Neuronal stem cell (in vitro differentiated cells): ENCODE measurements around the gene BTNL9.
A peak's percentile ranks its signal among the peaks of the same experiment; 100 is the strongest.

Experiments
- DNase-seq: peaks from one replicate; pipeline ENCODE4 v3.0.0-alpha.2; 2013; ENCODE audit warnings: low spot score
- H2AFZ ChIP-seq: one replicate; pipeline ENCODE4 v1.6.1; 2013; ENCODE audit warnings: mild to moderate bottlenecking, low read length, inconsistent platforms
- H2AK5ac ChIP-seq: 2 replicates; pipeline ENCODE4 v1.6.1; 2013; ENCODE audit warnings: low read depth, mild to moderate bottlenecking, inconsistent platforms, low read length, moderate library complexity, mixed read lengths
- H2BK120ac ChIP-seq: 2 replicates; pipeline ENCODE4 v1.6.1; 2013; ENCODE audit warnings: low read depth, mild to moderate bottlenecking, inconsistent platforms, low read length, moderate library complexity, mixed read lengths
- H2BK12ac ChIP-seq: one replicate; pipeline ENCODE4 v1.6.1; 2013; ENCODE audit warnings: low read length, inconsistent platforms
- H2BK15ac ChIP-seq: 2 replicates; pipeline ENCODE4 v1.6.1; 2013; ENCODE audit warnings: mild to moderate bottlenecking, low read length, inconsistent platforms, mixed read lengths
- H2BK5ac ChIP-seq: one replicate; pipeline ENCODE4 v1.6.1; 2013; ENCODE audit warnings: inconsistent platforms, mild to moderate bottlenecking, low read length, moderate library complexity
- H3K14ac ChIP-seq: one replicate; pipeline ENCODE4 v1.6.1; 2013; ENCODE audit warnings: low read length, inconsistent platforms
- H3K18ac ChIP-seq: 2 replicates; pipeline ENCODE4 v1.6.1; 2013; ENCODE audit warnings: low read length, inconsistent platforms
- H3K23ac ChIP-seq: 2 replicates; pipeline ENCODE4 v1.6.1; 2013; ENCODE audit warnings: low read depth, mild to moderate bottlenecking, mixed read lengths, low read length, inconsistent platforms; ENCODE audit not compliant: poor library complexity
- H3K27ac ChIP-seq: replicated peaks from 3 replicates; pipeline ENCODE4 v1.5.1; 2013; ENCODE audit warnings: low read length, inconsistent platforms
- H3K27me3 ChIP-seq, 3 experiments: 2 replicates each; pipeline ENCODE4 v1.6.1; 2013; ENCODE audit warnings: low read length in 3 of 3, mild to moderate bottlenecking in 2 of 3, inconsistent platforms in 1 of 3, low read depth in 1 of 3, mixed read lengths in 1 of 3, moderate library complexity in 1 of 3; ENCODE audit not compliant: control insufficient read depth in 3 of 3, insufficient read depth in 3 of 3
- H3K36me3 ChIP-seq, 2 donors: replicated peaks in 1 of 2; 2 replicates each; pipeline ENCODE4 v1.6.1; 2013; ENCODE audit warnings: low read length in 2 of 2; ENCODE audit not compliant: control insufficient read depth in 2 of 2, insufficient read depth in 2 of 2
- H3K4ac ChIP-seq: 2 replicates; pipeline ENCODE4 v1.6.1; 2013; ENCODE audit warnings: inconsistent platforms, mild to moderate bottlenecking, low read length, moderate library complexity
- H3K4me1 ChIP-seq, 2 donors: 1 replicate in 1 of 2; 2 replicates in 1 of 2; pipeline ENCODE4 v1.6.1; 2013; ENCODE audit warnings: low read length in 2 of 2, low read depth in 1 of 2; ENCODE audit not compliant: control insufficient read depth in 2 of 2, insufficient read depth in 1 of 2
- H3K4me2 ChIP-seq: one replicate; pipeline ENCODE4 v1.6.1; 2013; ENCODE audit warnings: mild to moderate bottlenecking, low read length, inconsistent platforms; ENCODE audit not compliant: insufficient read depth, poor library complexity, severe bottlenecking
- H3K4me3 ChIP-seq, 2 donors: 2 replicates each; pipeline ENCODE4 v1.5.1; 2013; ENCODE audit warnings: low read length in 2 of 2, mild to moderate bottlenecking in 2 of 2, inconsistent platforms in 1 of 2, moderate library complexity in 1 of 2
- H3K79me1 ChIP-seq: one replicate; pipeline ENCODE4 v1.6.1; 2013; ENCODE audit warnings: low read depth, mild to moderate bottlenecking, inconsistent platforms, low read length, moderate library complexity
- H3K9ac ChIP-seq: one replicate; pipeline ENCODE4 v1.6.1; 2013; ENCODE audit warnings: mild to moderate bottlenecking, low read depth, low read length, inconsistent platforms; ENCODE audit not compliant: poor library complexity
- H3K9me3 ChIP-seq, 2 donors: replicated peaks in 1 of 2; 2 replicates each; pipeline versions ENCODE3 to v1.6.1; 2013; ENCODE audit warnings: low read length in 2 of 2, mild to moderate bottlenecking in 2 of 2, inconsistent platforms in 1 of 2, low read depth in 1 of 2, mixed read lengths in 1 of 2, moderate library complexity in 1 of 2; ENCODE audit not compliant: control insufficient read depth in 2 of 2, insufficient read depth in 1 of 2
- H4K8ac ChIP-seq: one replicate; pipeline ENCODE4 v1.6.1; 2013; ENCODE audit warnings: low read depth, mild to moderate bottlenecking, inconsistent platforms, low read length, moderate library complexity
- H4K91ac ChIP-seq: one replicate; pipeline ENCODE4 v1.6.1; 2013; ENCODE audit warnings: low read length, low read depth, mild to moderate bottlenecking, inconsistent platforms; ENCODE audit not compliant: poor library complexity
- whole genome bisulfite sequencing, 2 donors: extraction: QIAGEN DNeasy Blood & Tissue Kit; methylation state at CpG; one replicate each; pipeline ENCODE4 v1.1.7; 2013; ENCODE audit warnings: missing lambda C conversion rate in 2 of 2, mixed read lengths in 1 of 2; ENCODE audit not compliant: insufficient read length in 2 of 2, insufficient replicate concordance in 1 of 2; ENCODE audit errors: extremely low coverage in 2 of 2; 5-methylcytosine and 5-hydroxymethylcytosine counted together

BTNL9 gene

GRCh38 chr5:181098762-181099601 lies 58.9 kb downstream of the BTNL9 start:
- Histone ChIP-seq H3K9me3 (peaks cover 2 to 5% of the 10 kb centered on the region in 2 donors), H3K27ac (no peak overlapping the region), H2BK5ac (no peak overlapping the region), H3K36me3 (no peaks in the 10 kb centered on the region), H3K4me3 (no peak overlapping the region), H2AFZ (no peak overlapping the region), H4K8ac (no peak overlapping the region), H2BK15ac (no peak overlapping the region), H2AK5ac (no peak overlapping the region), H3K4me1 (no peaks in the 10 kb centered on the region), H3K18ac (peak overlapping the region; percentile 3), H4K91ac (no peak overlapping the region), H3K23ac (peak overlapping the region; percentile 85), H3K79me1 (no peaks in the 10 kb centered on the region), H2BK12ac (no peak overlapping the region), H3K27me3 (peaks cover 13 to 21% (median 20%) of the 10 kb centered on the region in 3 experiments), H3K14ac (no peak overlapping the region), H2BK120ac (no peak overlapping the region), H3K4me2 (peak overlapping the region; percentile 31), H3K9ac (no peak overlapping the region), H3K4ac (no peak overlapping the region)
- no peak for DNase-seq
- WGBS, 2 donors: no CpG with 5 or more reads among the region's 22 CpGs

- Histone ChIP-seq H2BK5ac (no peak overlapping the region), H3K27me3 (peaks cover 13 to 27% (median 27%) of the 10 kb centered on the region in 3 experiments), H2BK15ac (no peak overlapping the region), H3K36me3 (no peaks in the 10 kb centered on the region), H3K79me1 (no peaks in the 10 kb centered on the region), H3K27ac (no peak overlapping the region), H2AK5ac (no peak overlapping the region), H3K14ac (no peak overlapping the region), H3K4me1 (no peaks in the 10 kb centered on the region), H4K91ac (no peak overlapping the region), H4K8ac (no peak overlapping the region), H3K18ac (no peak overlapping the region), H3K9me3 (peaks cover 2 to 5% of the 10 kb centered on the region in 2 donors), H2BK12ac (no peak overlapping the region), H2AFZ (no peak overlapping the region), H2BK120ac (no peak overlapping the region), H3K23ac (no peak overlapping the region), H3K4ac (no peak overlapping the region), H3K9ac (no peak overlapping the region), H3K4me2 (no peak overlapping the region), H3K4me3 (no peak overlapping the region)
- WGBS, 2 donors: no CpG with 5 or more reads among the region's 11 CpGs
- no peak for DNase-seq
Observed at GRCh38 chr5:181099602-181100086, 59.6 kb downstream of the BTNL9 start.

- Histone ChIP-seq H2AFZ (peak overlapping the region; percentile 70), H3K23ac (peak overlapping the region; percentile 95), H3K9ac (peak overlapping the region; percentile 70), H3K27ac (no peak overlapping the region), H3K4me3 (peak overlapping the region in 1 of 2 donors; percentile 80), H3K18ac (peak overlapping the region; percentile 35), H2BK12ac (no peak overlapping the region), H2BK5ac (no peak overlapping the region), H3K14ac (no peak overlapping the region), H4K91ac (no peak overlapping the region), H3K36me3 (no peaks in the 10 kb centered on the region), H3K4ac (no peak overlapping the region), H3K79me1 (no peaks in the 10 kb centered on the region), H3K4me2 (peak overlapping the region; percentile 71), H4K8ac (no peak overlapping the region), H3K27me3 (peaks cover 13 to 33% (median 31%) of the 10 kb centered on the region in 3 experiments), H3K4me1 (no peaks in the 10 kb centered on the region), H3K9me3 (peaks cover 2 to 5% of the 10 kb centered on the region in 2 donors), H2BK15ac (peak overlapping the region; percentile 75), H2AK5ac (no peak overlapping the region), H2BK120ac (no peak overlapping the region)
- DNase-seq: no peak
- no CpG with 5 or more reads among the region's 62 CpGs for WGBS, 2 donors
Observed at GRCh38 chr5:181100121-181100875, 60.2 kb downstream of the BTNL9 start.
